H1 (cell line): Measurements from ENCODE around the gene RPS3. TPM values are rescaled to one million over a fixed set of nuclear protein-coding genes. Genes with fewer than 3 reads are reported as not detected.

Source experiments
- CTCF ChIA-PET: fragments of 300-600 bp; sonication (Branson Sonifier 250); formaldehyde crosslinking; loops from one replicate; lab custom pipeline; 2021; ENCODE audit not compliant: partially characterized antibody; lab: Charles Lee
- POLR2A ChIA-PET: fragments of 300-600 bp; sonication (Branson Sonifier 250); formaldehyde crosslinking; loops from one replicate; lab custom pipeline; 2021; ENCODE audit warnings: inconsistent platforms; ENCODE audit not compliant: partially characterized antibody; lab: Charles Lee
- DNase-seq, 2 experiments: peaks; one replicate each; pipeline versions ENCODE4 v3.0.0 to v3.0.0-alpha.2; 2010 to 2022; ENCODE audit warnings: low spot score in 2 of 2, low read depth in 1 of 2, mixed read lengths in 1 of 2
- FAIRE-seq: peaks from 2 replicates; lab custom pipeline; 2011; peaks lifted over from hg19 to GRCh38; lab: Jason Lieb, UNC
- H2AFZ ChIP-seq: 2 replicates; pipeline ENCODE4 v1.8.1; 2012; ENCODE audit warnings: low read length, inconsistent platforms
- H2AK5ac ChIP-seq: 2 replicates; pipeline ENCODE4 v1.6.1; 2013; ENCODE audit warnings: low read depth, low read length
- H2BK120ac ChIP-seq: replicated peaks from 2 replicates; pipeline ENCODE3; 2013; ENCODE audit warnings: low read depth, low read length, inconsistent platforms
- H2BK12ac ChIP-seq: 2 replicates; pipeline ENCODE4 v1.6.1; 2013; ENCODE audit warnings: low read depth, low read length
- H2BK15ac ChIP-seq: 2 replicates; pipeline ENCODE4 v1.6.1; 2013; ENCODE audit warnings: low read length
- H2BK20ac ChIP-seq: 2 replicates; pipeline ENCODE4 v1.6.1; 2013; ENCODE audit warnings: low read length
- H2BK5ac ChIP-seq: 2 replicates; pipeline ENCODE4 v1.6.1; 2013; ENCODE audit warnings: low read depth, low read length
- H3K14ac ChIP-seq: 2 replicates; pipeline ENCODE4 v1.6.1; 2013; ENCODE audit warnings: inconsistent platforms; ENCODE audit not compliant: insufficient read length
- H3K18ac ChIP-seq: 2 replicates; pipeline ENCODE4 v1.6.1; 2013; ENCODE audit warnings: low read length; ENCODE audit errors: extremely low read depth
- H3K23ac ChIP-seq: 2 replicates; pipeline ENCODE4 v1.6.1; 2013; ENCODE audit warnings: inconsistent platforms; ENCODE audit not compliant: insufficient read length
- H3K23me2 ChIP-seq: 2 replicates; pipeline ENCODE4 v1.6.1; 2013; ENCODE audit warnings: low read depth, low read length
- H3K27ac ChIP-seq: 2 replicates; pipeline ENCODE4 v1.6.1; 2011; ENCODE audit warnings: low read depth, low read length, inconsistent platforms
- H3K27me3 ChIP-seq, 4 experiments: replicated peaks in 1 of 4; 1 replicate in 1 of 4; 2 replicates in 3 of 4; pipeline versions ENCODE4 v1.6.1 to v1.8.1; 2011 to 2013; ENCODE audit warnings: low read length in 3 of 4, mild to moderate bottlenecking in 3 of 4, inconsistent platforms in 2 of 4, mixed read lengths in 2 of 4, moderate library complexity in 1 of 4; ENCODE audit not compliant: control insufficient read depth in 3 of 4, insufficient read depth in 3 of 4; ENCODE audit errors: extremely low read depth in 1 of 4
- H3K36me3 ChIP-seq, 4 experiments: 2 replicates each; pipeline versions ENCODE4 v1.6.1 to v1.8.1; 2011 to 2013; ENCODE audit warnings: mild to moderate bottlenecking in 4 of 4, low read length in 3 of 4, moderate library complexity in 2 of 4, control low read depth in 1 of 4, inconsistent platforms in 1 of 4; ENCODE audit not compliant: insufficient read depth in 4 of 4, control insufficient read depth in 2 of 4
- H3K4ac ChIP-seq: replicated peaks from 2 replicates; pipeline ENCODE3; 2013; ENCODE audit warnings: low read length, low read depth, mixed read lengths, inconsistent platforms; ENCODE audit not compliant: insufficient read length
- H3K4me1 ChIP-seq, 4 experiments: replicated peaks in 1 of 4; 1 replicate in 1 of 4; 2 replicates in 3 of 4; pipeline versions ENCODE4 v1.6.1 to v1.8.1; 2011 to 2013; ENCODE audit warnings: low read length in 3 of 4, inconsistent platforms in 2 of 4, mixed read lengths in 1 of 4; ENCODE audit not compliant: insufficient read depth in 4 of 4, control insufficient read depth in 3 of 4
- H3K4me2 ChIP-seq, 2 experiments: 2 replicates each; pipeline versions ENCODE4 v1.6.1 to v1.8.1; 2011 to 2013; ENCODE audit warnings: low read depth in 2 of 2, low read length in 2 of 2, control low read depth in 1 of 2, inconsistent platforms in 1 of 2, mild to moderate bottlenecking in 1 of 2; ENCODE audit not compliant: insufficient read depth in 1 of 2
- H3K4me3 ChIP-seq, 4 experiments: fragments of 200-600, 300-600 bp in 1 of 4; sonication (generic), shearing (Covaris generic), sonication (Bioruptor Twin) in 1 of 4; 2 replicates each; pipeline versions ENCODE4 v1.5.1 to v1.8.1; 2011 to 2016; ENCODE audit warnings: low read length in 4 of 4, low read depth in 3 of 4, control low read depth in 2 of 4, inconsistent platforms in 2 of 4, mild to moderate bottlenecking in 2 of 4, mixed read lengths in 1 of 4, moderate library complexity in 1 of 4; ENCODE audit not compliant: insufficient read depth in 2 of 4; ENCODE audit errors: extremely low read depth in 1 of 4
- H3K56ac ChIP-seq: replicated peaks from 2 replicates; pipeline ENCODE3; 2013; ENCODE audit warnings: low read depth, mild to moderate bottlenecking, mixed read lengths, low read length, inconsistent platforms; ENCODE audit not compliant: insufficient read length
- H3K79me1 ChIP-seq: 2 replicates; pipeline ENCODE4 v1.6.1; 2013; ENCODE audit warnings: low read depth, low read length, control low read depth
- H3K79me2 ChIP-seq, 2 experiments: 2 replicates each; pipeline versions ENCODE4 v1.6.1 to v1.8.1; 2012 to 2013; ENCODE audit warnings: low read length in 2 of 2, mild to moderate bottlenecking in 2 of 2, inconsistent platforms in 1 of 2; ENCODE audit not compliant: insufficient read depth in 2 of 2, control insufficient read depth in 1 of 2
- H3K9ac ChIP-seq, 4 experiments: replicated peaks in 1 of 4; 1 replicate in 1 of 4; 2 replicates in 3 of 4; pipeline versions ENCODE4 v1.6.1 to v1.8.1; 2011 to 2013; ENCODE audit warnings: low read depth in 3 of 4, low read length in 3 of 4, control low read depth in 2 of 4, mild to moderate bottlenecking in 2 of 4, moderate library complexity in 2 of 4, inconsistent platforms in 1 of 4; ENCODE audit errors: extremely low read depth in 1 of 4
- H3K9me3 ChIP-seq, 2 experiments: 2 replicates each; pipeline versions ENCODE4 v1.6.1 to v1.8.1; 2012 to 2013; ENCODE audit warnings: mild to moderate bottlenecking in 2 of 2, moderate library complexity in 2 of 2, control low read depth in 1 of 2, inconsistent platforms in 1 of 2, low read depth in 1 of 2, low read length in 1 of 2, mixed read lengths in 1 of 2; ENCODE audit not compliant: insufficient read depth in 2 of 2
- H4K20me1 ChIP-seq, 2 experiments: replicated peaks in 1 of 2; 2 replicates each; pipeline versions ENCODE3 to v1.8.1; 2011 to 2013; ENCODE audit warnings: inconsistent platforms in 2 of 2, low read length in 2 of 2, mild to moderate bottlenecking in 1 of 2; ENCODE audit not compliant: insufficient read depth in 2 of 2, control insufficient read depth in 1 of 2
- H4K5ac ChIP-seq: 2 replicates; pipeline ENCODE4 v1.6.1; 2013; ENCODE audit warnings: low read length, low read depth, mixed read lengths, inconsistent platforms; ENCODE audit not compliant: insufficient read length
- H4K8ac ChIP-seq: 2 replicates; pipeline ENCODE4 v1.8.0; 2013; ENCODE audit warnings: mild to moderate bottlenecking, moderate library complexity, low read length, inconsistent platforms; ENCODE audit not compliant: insufficient read depth; ENCODE audit errors: extremely low read depth
- H4K91ac ChIP-seq: replicated peaks from 2 replicates; pipeline ENCODE3; 2013; ENCODE audit warnings: low read length, mixed read lengths, inconsistent platforms; ENCODE audit not compliant: insufficient read length
- ASH2L ChIP-seq: fragments of 200-600, 300-600 bp; sonication (generic); IDR thresholded peaks from one replicate; pipeline ENCODE4 v1.7.1; 2017; ENCODE audit warnings: low read length
- JUN ChIP-seq: IDR thresholded peaks from 2 replicates; pipeline ENCODE4 v1.6.1; 2011; ENCODE audit warnings: low read depth, mild to moderate bottlenecking, improper control_type of control experiment, low read length
- RAD21 ChIP-seq, 2 experiments: IDR thresholded peaks in 1 of 2; conservative IDR thresholded peaks in 1 of 2; 2 replicates each; pipeline ENCODE4 v1.6.1; 2011; ENCODE audit warnings: low read depth in 2 of 2, low read length in 2 of 2, improper control_type of control experiment in 1 of 2, inconsistent platforms in 1 of 2, mild to moderate bottlenecking in 1 of 2, moderate library complexity in 1 of 2
- RXRA ChIP-seq: IDR thresholded peaks from 2 replicates; pipeline ENCODE4 v1.6.1; 2011; ENCODE audit warnings: low read depth, mild to moderate bottlenecking, low read length, moderate library complexity; ENCODE audit not compliant: insufficient read depth
- SP4 ChIP-seq: IDR thresholded peaks from 2 replicates; pipeline ENCODE4 v1.6.1; 2012; ENCODE audit warnings: low read length, inconsistent platforms
- TAF1 ChIP-seq: IDR thresholded peaks from 2 replicates; pipeline ENCODE4 v1.6.1; 2011; ENCODE audit warnings: mild to moderate bottlenecking, low read depth, low read length
- ZNF274 ChIP-seq: IDR thresholded peaks from 2 replicates; pipeline ENCODE4 v1.7.0; 2012; ENCODE audit warnings: low read length, borderline replicate concordance; ENCODE audit errors: extremely low read depth
- WGBS, 2 experiments: shearing (Covaris generic) in 1 of 2; methylation state at CpG; one replicate each; pipeline versions ENCODE4 v1.1.6 to v1.1.7; 2013 to 2015; ENCODE audit warnings: low lambda C conversion rate in 2 of 2, mixed read lengths in 2 of 2, inconsistent platforms in 1 of 2, low coverage in 1 of 2, missing lambda C conversion rate in 1 of 2; ENCODE audit not compliant: insufficient replicate concordance in 2 of 2, insufficient coverage in 1 of 2, insufficient read length in 1 of 2; ENCODE audit errors: extremely low coverage in 1 of 2, missing lambda C conversion rate in 1 of 2; 5-methylcytosine and 5-hydroxymethylcytosine counted together
- polyA plus RNA-seq, 7 experiments: library from polyadenylated mRNA; depleted of rRNA in 3 of 7; stranded (reverse) in 5 of 7; unstranded in 2 of 7; fragments of >200 nt in 5 of 7; fragments of 200-250 nt in 2 of 7; gene quantifications; 1 replicate in 5 of 7; 2 replicates in 1 of 7; 4 replicates in 1 of 7; pipeline versions ENCODE4 v1.2.1 to v1.2.3, GENCODE V29; 2011 to 2013; ENCODE audit warnings: missing spikeins in 2 of 7, mixed read lengths in 2 of 7
- total RNA-seq: library from RNA; stranded (reverse); fragmentation: NEBNext Ultra II Directional; extraction: Animal tissue kit (Norgen Biotek cat#: 25700); gene quantifications from 2 replicates; pipeline ENCODE4 v1.2.1, GENCODE V29; 2021
- TF ChIP-seq, protein P1 (sequence below), 3 experiments: IDR thresholded peaks; 1 replicate in 2 of 3; 2 replicates in 1 of 3; pipeline versions ENCODE4 v1.5.1 to v1.6.1; 2011; ENCODE audit warnings: low read length in 3 of 3, mild to moderate bottlenecking in 3 of 3, inconsistent platforms in 2 of 3, low read depth in 1 of 3, moderate library complexity in 1 of 3; ENCODE audit not compliant: insufficient read depth in 1 of 3; ENCODE audit errors: control extremely low read depth in 1 of 3

Gene RPS3
- total and polyA plus RNA-seq, 2 of the 8 experiments (the other 6 are each of a cell fraction or from before 2014, with no cell fraction given): 3,813 to 4,194 TPM

DNA sequence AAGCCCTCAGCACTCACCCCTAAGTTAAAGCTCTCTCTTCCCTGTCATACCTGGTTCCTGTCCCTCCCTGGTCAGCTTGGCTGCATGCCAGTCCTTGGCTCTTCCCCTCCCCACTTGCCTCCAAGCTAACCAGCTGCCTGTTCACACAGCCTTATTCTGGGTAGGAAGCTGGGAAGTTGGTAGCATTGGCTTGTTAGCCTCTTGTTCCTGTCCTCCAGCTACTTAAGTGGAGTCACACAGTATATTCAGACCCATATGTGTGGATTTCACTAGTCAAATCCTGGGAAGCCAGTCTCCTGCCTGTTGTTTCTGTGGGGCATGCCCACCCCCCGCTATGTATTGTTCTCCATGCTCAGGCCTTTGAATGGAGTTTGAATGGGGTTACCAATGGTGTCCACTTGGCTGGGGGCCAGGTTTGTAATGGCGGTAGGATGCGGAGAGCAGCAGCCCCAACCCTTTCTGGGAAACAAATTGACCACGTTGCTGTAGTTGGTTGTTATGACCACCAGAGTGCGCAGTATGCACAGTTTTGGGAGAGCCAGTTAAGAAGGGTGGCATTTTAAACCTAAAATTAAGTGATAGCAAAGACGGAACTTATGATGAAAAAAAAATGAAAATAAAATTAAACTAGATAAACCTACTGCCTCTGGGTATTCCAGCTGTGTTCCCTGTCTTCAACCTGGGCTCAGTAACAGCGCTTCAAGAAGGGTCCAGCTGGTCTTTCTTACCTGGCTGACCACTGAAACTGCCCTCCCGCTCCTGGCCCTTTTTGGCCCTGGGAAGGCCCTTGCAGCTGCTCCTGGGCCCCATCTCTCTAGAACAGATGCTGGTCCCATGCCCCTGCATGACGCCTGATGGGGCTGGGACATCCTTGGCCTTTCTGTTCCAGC lies 10.7 kb upstream of the RPS3 start:
- no peak overlapping the region; a peak in 1 of 4 replicates for H3K4me2 ChIP-seq
- CTCF ChIA-PET: interaction anchor here (0.7 to 16.6 kb wide), 52 partner anchors 8 to 330 kb away, joined by 3 to 327 read pairs (median 6); partner anchors contain the start of genes GDPD5 and RPS3
- TF ChIP-seq, protein P1, sequence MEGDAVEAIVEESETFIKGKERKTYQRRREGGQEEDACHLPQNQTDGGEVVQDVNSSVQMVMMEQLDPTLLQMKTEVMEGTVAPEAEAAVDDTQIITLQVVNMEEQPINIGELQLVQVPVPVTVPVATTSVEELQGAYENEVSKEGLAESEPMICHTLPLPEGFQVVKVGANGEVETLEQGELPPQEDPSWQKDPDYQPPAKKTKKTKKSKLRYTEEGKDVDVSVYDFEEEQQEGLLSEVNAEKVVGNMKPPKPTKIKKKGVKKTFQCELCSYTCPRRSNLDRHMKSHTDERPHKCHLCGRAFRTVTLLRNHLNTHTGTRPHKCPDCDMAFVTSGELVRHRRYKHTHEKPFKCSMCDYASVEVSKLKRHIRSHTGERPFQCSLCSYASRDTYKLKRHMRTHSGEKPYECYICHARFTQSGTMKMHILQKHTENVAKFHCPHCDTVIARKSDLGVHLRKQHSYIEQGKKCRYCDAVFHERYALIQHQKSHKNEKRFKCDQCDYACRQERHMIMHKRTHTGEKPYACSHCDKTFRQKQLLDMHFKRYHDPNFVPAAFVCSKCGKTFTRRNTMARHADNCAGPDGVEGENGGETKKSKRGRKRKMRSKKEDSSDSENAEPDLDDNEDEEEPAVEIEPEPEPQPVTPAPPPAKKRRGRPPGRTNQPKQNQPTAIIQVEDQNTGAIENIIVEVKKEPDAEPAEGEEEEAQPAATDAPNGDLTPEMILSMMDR (IDR thresholded peaks at IDR 0.05; ENCODE audit: control extremely low read depth in 1 of 3, insufficient read depth in 1 of 3, low read depth in 1 of 3, low read length in 3 of 3): peak; percentile 56 to 79 (median 78)
- no peak for TF ChIP-seq ASH2L
- no peak for TF ChIP-seq ZNF274
- no peak for TF ChIP-seq RXRA
- no peak for TF ChIP-seq SP4
- TF ChIP-seq RAD21 (IDR thresholded peaks at IDR 0.05 in 1 of 2, conservative IDR thresholded peaks at IDR 0.05 in 1 of 2; ENCODE audit: low read depth in 2 of 2, low read length in 2 of 2): peak; percentile 84 to 85
- TF ChIP-seq JUN: no peak
- peak; percentile 41; the same call in 1 of the 2 replicates for TF ChIP-seq TAF1

More for the DNA sequence above, 10.7 kb upstream of the RPS3 start:
- Histone ChIP-seq H4K5ac (peak overlapping the region; percentile 3), H3K9ac (no peak overlapping the region), H4K8ac (peak overlapping the region; percentile 90; the same call in 1 of the 2 replicates), H3K14ac (no peak overlapping the region), H3K79me2 (no peaks in the 10 kb centered on the region), H2BK120ac (no peak overlapping the region), H3K27me3 (no peaks in the 10 kb centered on the region), H3K4me3 (0 out of 8 replicates have a peak overlapping the region, but pooled peaks of 1 of the 4 experiments have one; percentile 1), H3K36me3 (no peaks in the 10 kb centered on the region), H2BK12ac (peak overlapping the region; percentile 65), H3K4me1 (peaks cover 0 to 3% (median 0%) of the 10 kb centered on the region in 4 experiments; a peak in 3 of 7 replicates), H3K79me1 (no peaks in the 10 kb centered on the region), H4K20me1 (no peaks in the 10 kb centered on the region), H3K23ac (no peak overlapping the region), H2BK20ac (peak overlapping the region; percentile 51; the same call in 1 of the 2 replicates), H3K23me2 (no peaks in the 10 kb centered on the region), H3K27ac (no peak overlapping the region), H3K56ac (no peak overlapping the region), H2AFZ (peak overlapping the region; percentile 98), H3K9me3 (no peaks in the 10 kb centered on the region), H4K91ac (peak overlapping the region; percentile 11), H2BK5ac (0 out of 2 replicates have a peak overlapping the region, but pooled peaks have one; percentile 41), H2AK5ac (no peak overlapping the region; the same call in 1 of the 2 replicates), H3K4ac (no peak overlapping the region), H3K18ac (peak overlapping the region; percentile 84), H2BK15ac (peak overlapping the region; percentile 66)
- 35% methylated on average over 9 of the region's 9 CpGs; no CpG with 5 or more reads in 1 of the 2 experiments for WGBS, 2 experiments
- POLR2A ChIA-PET: interaction anchor here (0.7 to 20.0 kb wide), 6 partner anchors 15 to 58 kb away, joined by 3 to 269 read pairs (median 3); partner anchors contain the start of gene RPS3
- DNase-seq (peak; percentile 33 to 77), FAIRE-seq (peak; percentile 7)
